HepG2 (cell line): Measurements from ENCODE around the gene ATP8B2.

Source experiments
- CEBPB ChIP-seq: IDR thresholded peaks from 2 replicates; pipeline ENCODE4 v1.6.1; 2011; ENCODE audit warnings: low read depth, low read length, improper control_type of control experiment, borderline replicate concordance
- ESRRA ChIP-seq: sonication (generic); formaldehyde crosslinking; IDR thresholded peaks from 2 replicates; pipeline ENCODE4 v1.5.1; 2020; ENCODE audit warnings: mild to moderate bottlenecking, low read depth, missing genetic modification reagents
- EZH2 ChIP-seq: conservative IDR thresholded peaks from 2 replicates; pipeline ENCODE4 v1.6.1; 2012; ENCODE audit warnings: mild to moderate bottlenecking, low read depth, low read length, moderate library complexity
- ZFP1 ChIP-seq: IDR thresholded peaks from 2 replicates; pipeline ENCODE4 v1.6.1; 2016
- ZNF501 ChIP-seq: sonication (generic); formaldehyde crosslinking; IDR thresholded peaks from 2 replicates; pipeline ENCODE4 v1.5.1; 2020; ENCODE audit warnings: mild to moderate bottlenecking, moderate library complexity, missing genetic modification reagents
- TF ChIP-seq, protein P1 (sequence below): sonication (generic); formaldehyde crosslinking; IDR thresholded peaks from 2 replicates; pipeline ENCODE4 v1.4.0; 2020; ENCODE audit warnings: mild to moderate bottlenecking, missing genetic modification reagents, borderline replicate concordance
- TF ChIP-seq, protein P2 (sequence below): sonication (generic); formaldehyde crosslinking; IDR thresholded peaks from 2 replicates; pipeline ENCODE4 v1.4.0; 2020; ENCODE audit warnings: missing genetic modification reagents
- TF ChIP-seq, protein P3 (sequence below), 2 experiments: IDR thresholded peaks; 2 replicates each; pipeline ENCODE4 v1.6.1; 2011 to 2012; ENCODE audit warnings: low read length in 2 of 2, borderline replicate concordance in 1 of 2, low read depth in 1 of 2, mild to moderate bottlenecking in 1 of 2, moderate library complexity in 1 of 2
- TF ChIP-seq, protein P4 (sequence below): sonication (generic); formaldehyde crosslinking; IDR thresholded peaks from 2 replicates; pipeline ENCODE4 v1.8.1; 2022; ENCODE audit warnings: mild to moderate bottlenecking, missing genetic modification reagents

DNA sequence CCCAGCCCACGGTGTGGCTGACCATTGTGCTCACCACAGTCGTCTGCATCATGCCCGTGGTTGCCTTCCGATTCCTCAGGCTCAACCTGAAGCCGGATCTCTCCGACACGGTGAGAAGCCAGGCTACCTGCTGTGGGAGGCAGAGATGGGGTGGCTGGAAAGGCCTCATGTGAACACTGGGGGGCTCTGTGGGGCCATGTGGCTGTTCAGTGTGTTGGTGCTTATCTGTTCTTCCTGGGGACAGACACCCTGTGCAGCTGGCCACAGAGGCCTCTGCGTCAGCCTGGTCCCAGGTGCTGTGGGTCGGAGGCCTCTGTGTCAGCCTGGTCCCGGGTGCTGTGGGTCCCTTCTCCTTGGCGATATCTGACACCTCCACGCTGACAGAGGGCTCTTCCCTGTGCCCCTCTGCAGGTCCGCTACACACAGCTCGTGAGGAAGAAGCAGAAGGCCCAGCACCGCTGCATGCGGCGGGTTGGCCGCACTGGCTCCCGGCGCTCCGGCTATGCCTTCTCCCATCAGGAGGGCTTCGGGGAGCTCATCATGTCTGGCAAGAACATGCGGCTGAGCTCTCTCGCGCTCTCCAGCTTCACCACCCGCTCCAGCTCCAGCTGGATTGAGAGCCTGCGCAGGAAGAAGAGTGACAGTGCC, 23.2 kb downstream of the ATP8B2 start:
- TF ChIP-seq ESRRA (CRISPR knock-in tag), result no peak
- TF ChIP-seq, protein P1, sequence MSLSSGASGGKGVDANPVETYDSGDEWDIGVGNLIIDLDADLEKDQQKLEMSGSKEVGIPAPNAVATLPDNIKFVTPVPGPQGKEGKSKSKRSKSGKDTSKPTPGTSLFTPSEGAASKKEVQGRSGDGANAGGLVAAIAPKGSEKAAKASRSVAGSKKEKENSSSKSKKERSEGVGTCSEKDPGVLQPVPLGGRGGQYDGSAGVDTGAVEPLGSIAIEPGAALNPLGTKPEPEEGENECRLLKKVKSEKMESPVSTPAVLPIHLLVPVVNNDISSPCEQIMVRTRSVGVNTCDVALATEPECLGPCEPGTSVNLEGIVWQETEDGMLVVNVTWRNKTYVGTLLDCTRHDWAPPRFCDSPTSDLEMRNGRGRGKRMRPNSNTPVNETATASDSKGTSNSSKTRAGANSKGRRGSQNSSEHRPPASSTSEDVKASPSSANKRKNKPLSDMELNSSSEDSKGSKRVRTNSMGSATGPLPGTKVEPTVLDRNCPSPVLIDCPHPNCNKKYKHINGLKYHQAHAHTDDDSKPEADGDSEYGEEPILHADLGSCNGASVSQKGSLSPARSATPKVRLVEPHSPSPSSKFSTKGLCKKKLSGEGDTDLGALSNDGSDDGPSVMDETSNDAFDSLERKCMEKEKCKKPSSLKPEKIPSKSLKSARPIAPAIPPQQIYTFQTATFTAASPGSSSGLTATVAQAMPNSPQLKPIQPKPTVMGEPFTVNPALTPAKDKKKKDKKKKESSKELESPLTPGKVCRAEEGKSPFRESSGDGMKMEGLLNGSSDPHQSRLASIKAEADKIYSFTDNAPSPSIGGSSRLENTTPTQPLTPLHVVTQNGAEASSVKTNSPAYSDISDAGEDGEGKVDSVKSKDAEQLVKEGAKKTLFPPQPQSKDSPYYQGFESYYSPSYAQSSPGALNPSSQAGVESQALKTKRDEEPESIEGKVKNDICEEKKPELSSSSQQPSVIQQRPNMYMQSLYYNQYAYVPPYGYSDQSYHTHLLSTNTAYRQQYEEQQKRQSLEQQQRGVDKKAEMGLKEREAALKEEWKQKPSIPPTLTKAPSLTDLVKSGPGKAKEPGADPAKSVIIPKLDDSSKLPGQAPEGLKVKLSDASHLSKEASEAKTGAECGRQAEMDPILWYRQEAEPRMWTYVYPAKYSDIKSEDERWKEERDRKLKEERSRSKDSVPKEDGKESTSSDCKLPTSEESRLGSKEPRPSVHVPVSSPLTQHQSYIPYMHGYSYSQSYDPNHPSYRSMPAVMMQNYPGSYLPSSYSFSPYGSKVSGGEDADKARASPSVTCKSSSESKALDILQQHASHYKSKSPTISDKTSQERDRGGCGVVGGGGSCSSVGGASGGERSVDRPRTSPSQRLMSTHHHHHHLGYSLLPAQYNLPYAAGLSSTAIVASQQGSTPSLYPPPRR (CRISPR knock-in tag), result no peak
- TF ChIP-seq EZH2, result no peak
- TF ChIP-seq, protein P2, sequence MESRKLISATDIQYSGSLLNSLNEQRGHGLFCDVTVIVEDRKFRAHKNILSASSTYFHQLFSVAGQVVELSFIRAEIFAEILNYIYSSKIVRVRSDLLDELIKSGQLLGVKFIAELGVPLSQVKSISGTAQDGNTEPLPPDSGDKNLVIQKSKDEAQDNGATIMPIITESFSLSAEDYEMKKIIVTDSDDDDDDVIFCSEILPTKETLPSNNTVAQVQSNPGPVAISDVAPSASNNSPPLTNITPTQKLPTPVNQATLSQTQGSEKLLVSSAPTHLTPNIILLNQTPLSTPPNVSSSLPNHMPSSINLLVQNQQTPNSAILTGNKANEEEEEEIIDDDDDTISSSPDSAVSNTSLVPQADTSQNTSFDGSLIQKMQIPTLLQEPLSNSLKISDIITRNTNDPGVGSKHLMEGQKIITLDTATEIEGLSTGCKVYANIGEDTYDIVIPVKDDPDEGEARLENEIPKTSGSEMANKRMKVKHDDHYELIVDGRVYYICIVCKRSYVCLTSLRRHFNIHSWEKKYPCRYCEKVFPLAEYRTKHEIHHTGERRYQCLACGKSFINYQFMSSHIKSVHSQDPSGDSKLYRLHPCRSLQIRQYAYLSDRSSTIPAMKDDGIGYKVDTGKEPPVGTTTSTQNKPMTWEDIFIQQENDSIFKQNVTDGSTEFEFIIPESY (CRISPR knock-in tag), result no peak
- TF ChIP-seq ZNF501, result no peak
- TF ChIP-seq, protein P3, sequence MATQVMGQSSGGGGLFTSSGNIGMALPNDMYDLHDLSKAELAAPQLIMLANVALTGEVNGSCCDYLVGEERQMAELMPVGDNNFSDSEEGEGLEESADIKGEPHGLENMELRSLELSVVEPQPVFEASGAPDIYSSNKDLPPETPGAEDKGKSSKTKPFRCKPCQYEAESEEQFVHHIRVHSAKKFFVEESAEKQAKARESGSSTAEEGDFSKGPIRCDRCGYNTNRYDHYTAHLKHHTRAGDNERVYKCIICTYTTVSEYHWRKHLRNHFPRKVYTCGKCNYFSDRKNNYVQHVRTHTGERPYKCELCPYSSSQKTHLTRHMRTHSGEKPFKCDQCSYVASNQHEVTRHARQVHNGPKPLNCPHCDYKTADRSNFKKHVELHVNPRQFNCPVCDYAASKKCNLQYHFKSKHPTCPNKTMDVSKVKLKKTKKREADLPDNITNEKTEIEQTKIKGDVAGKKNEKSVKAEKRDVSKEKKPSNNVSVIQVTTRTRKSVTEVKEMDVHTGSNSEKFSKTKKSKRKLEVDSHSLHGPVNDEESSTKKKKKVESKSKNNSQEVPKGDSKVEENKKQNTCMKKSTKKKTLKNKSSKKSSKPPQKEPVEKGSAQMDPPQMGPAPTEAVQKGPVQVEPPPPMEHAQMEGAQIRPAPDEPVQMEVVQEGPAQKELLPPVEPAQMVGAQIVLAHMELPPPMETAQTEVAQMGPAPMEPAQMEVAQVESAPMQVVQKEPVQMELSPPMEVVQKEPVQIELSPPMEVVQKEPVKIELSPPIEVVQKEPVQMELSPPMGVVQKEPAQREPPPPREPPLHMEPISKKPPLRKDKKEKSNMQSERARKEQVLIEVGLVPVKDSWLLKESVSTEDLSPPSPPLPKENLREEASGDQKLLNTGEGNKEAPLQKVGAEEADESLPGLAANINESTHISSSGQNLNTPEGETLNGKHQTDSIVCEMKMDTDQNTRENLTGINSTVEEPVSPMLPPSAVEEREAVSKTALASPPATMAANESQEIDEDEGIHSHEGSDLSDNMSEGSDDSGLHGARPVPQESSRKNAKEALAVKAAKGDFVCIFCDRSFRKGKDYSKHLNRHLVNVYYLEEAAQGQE (IDR thresholded peaks at IDR 0.05; ENCODE audit: borderline replicate concordance in 1 of 2, low read depth in 1 of 2, low read length in 2 of 2), result no peak
- no peak for TF ChIP-seq ZFP1 (CRISPR knock-in tag)
- TF ChIP-seq, protein P4, sequence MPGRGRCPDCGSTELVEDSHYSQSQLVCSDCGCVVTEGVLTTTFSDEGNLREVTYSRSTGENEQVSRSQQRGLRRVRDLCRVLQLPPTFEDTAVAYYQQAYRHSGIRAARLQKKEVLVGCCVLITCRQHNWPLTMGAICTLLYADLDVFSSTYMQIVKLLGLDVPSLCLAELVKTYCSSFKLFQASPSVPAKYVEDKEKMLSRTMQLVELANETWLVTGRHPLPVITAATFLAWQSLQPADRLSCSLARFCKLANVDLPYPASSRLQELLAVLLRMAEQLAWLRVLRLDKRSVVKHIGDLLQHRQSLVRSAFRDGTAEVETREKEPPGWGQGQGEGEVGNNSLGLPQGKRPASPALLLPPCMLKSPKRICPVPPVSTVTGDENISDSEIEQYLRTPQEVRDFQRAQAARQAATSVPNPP (CRISPR knock-in tag), result no peak
- no peak for TF ChIP-seq CEBPB
